HepG2 (cell line): Measurements from ENCODE around the gene BAHD1. TPM values are rescaled to one million over a fixed set of nuclear protein-coding genes. Genes with fewer than 3 reads are reported as not detected.

ENCODE experiments used
- ASH2L ChIP-seq: fragments of 300-600, 200-600 bp; sonication (generic); IDR thresholded peaks from 2 replicates; pipeline ENCODE4 v1.7.0; 2017; ENCODE audit warnings: low read depth, mild to moderate bottlenecking, moderate library complexity, mixed read lengths, low read length; ENCODE audit not compliant: insufficient read length
- ATF7-NPFF ChIP-seq: sonication (generic); formaldehyde crosslinking; IDR thresholded peaks from 2 replicates; pipeline ENCODE4 v1.8.1; 2023; ENCODE audit warnings: mild to moderate bottlenecking, low read depth, missing genetic modification reagents, moderate library complexity
- CENPT ChIP-seq: sonication (generic); formaldehyde crosslinking; IDR thresholded peaks from 2 replicates; pipeline ENCODE4 v1.8.0; 2022; ENCODE audit warnings: low read depth, mild to moderate bottlenecking, moderate library complexity, missing genetic modification reagents
- DNMT1 ChIP-seq: sonication (generic); formaldehyde crosslinking; IDR thresholded peaks from 2 replicates; pipeline ENCODE4 v1.5.1; 2020; ENCODE audit warnings: mild to moderate bottlenecking, missing genetic modification reagents
- ELF3 ChIP-seq: IDR thresholded peaks from 2 replicates; pipeline ENCODE4 v1.6.1; 2016; ENCODE audit warnings: missing genetic modification reagents, missing compliant biosample characterization
- FOXA1 ChIP-seq, 2 experiments: fragments of 450-650 bp in 1 of 2; sonication (generic) in 1 of 2; formaldehyde crosslinking in 1 of 2; IDR thresholded peaks; 2 replicates each; pipeline versions ENCODE4 v1.4.0 to v1.6.1; 2016 to 2020; ENCODE audit warnings: missing genetic modification reagents in 1 of 2
- HOXA5 ChIP-seq: sonication (generic); formaldehyde crosslinking; IDR thresholded peaks from 2 replicates; pipeline ENCODE4 v1.4.0; 2020; ENCODE audit warnings: missing genetic modification reagents
- MTA1 ChIP-seq: sonication (generic); formaldehyde crosslinking; IDR thresholded peaks from 2 replicates; pipeline ENCODE4 v1.4.0; 2020; ENCODE audit warnings: missing genetic modification reagents, mild to moderate bottlenecking, borderline replicate concordance
- RBFOX2 ChIP-seq: fragments of 200-400 bp; formaldehyde crosslinking; IDR thresholded peaks from 2 replicates; pipeline ENCODE4 v1.6.1; 2017; ENCODE audit warnings: low read depth, mild to moderate bottlenecking, low read length
- YEATS4 ChIP-seq: sonication (generic); formaldehyde crosslinking; IDR thresholded peaks from 2 replicates; pipeline ENCODE4 v1.4.0; 2020; ENCODE audit warnings: missing genetic modification reagents, borderline replicate concordance
- ZNF251 ChIP-seq: sonication (generic); formaldehyde crosslinking; IDR thresholded peaks from 2 replicates; pipeline ENCODE4 v1.9.0; 2021; ENCODE audit warnings: mild to moderate bottlenecking, missing genetic modification reagents
- ZNF570 ChIP-seq: sonication (generic); formaldehyde crosslinking; IDR thresholded peaks from 2 replicates; pipeline ENCODE4 v1.4.0; 2020; ENCODE audit warnings: mild to moderate bottlenecking, missing genetic modification reagents, borderline replicate concordance
- ZNF644 ChIP-seq: IDR thresholded peaks from 2 replicates; pipeline ENCODE4 v1.6.1; 2016; ENCODE audit warnings: low read depth
- polyA plus RNA-seq, 8 experiments: library from polyadenylated mRNA; depleted of rRNA in 3 of 8; stranded (reverse) in 7 of 8; unstranded in 1 of 8; fragments of >200 nt; fragmentation: Illumina TruSeq in 4 of 8; extraction: Trizol in 4 of 8; gene quantifications; 2 replicates each; pipeline versions ENCODE4 v1.2.1 to v1.2.3, GENCODE V29; 2011 to 2016; ENCODE audit warnings: low read depth in 4 of 8, missing spikeins in 1 of 8, mixed read lengths in 1 of 8; ENCODE audit not compliant: insufficient read depth in 1 of 8
- total RNA-seq, 5 experiments: library from RNA; depleted of rRNA; stranded (reverse); fragments of >200 nt; fragmentation: Illumina TruSeq; extraction: Trizol; gene quantifications; 2 replicates each; pipeline ENCODE4 v1.2.3, GENCODE V29; 2016; ENCODE audit warnings: low read depth in 1 of 5
- TF ChIP-seq, protein P1 (sequence below): sonication (generic); formaldehyde crosslinking; IDR thresholded peaks from 2 replicates; pipeline ENCODE4 v1.5.0; 2020; ENCODE audit warnings: mild to moderate bottlenecking, missing genetic modification reagents
- TF ChIP-seq, protein P2 (sequence below): sonication (generic); formaldehyde crosslinking; IDR thresholded peaks from 2 replicates; pipeline ENCODE4 v1.4.0; 2020; ENCODE audit warnings: missing genetic modification reagents
- TF ChIP-seq, protein P3 (sequence below): IDR thresholded peaks from 2 replicates; pipeline ENCODE4 v1.6.1; 2012; ENCODE audit warnings: low read length, improper control_type of control experiment

BAHD1 gene
- total and polyA plus RNA-seq, 2 of the 13 experiments (the other 11 are each of a cell fraction or from before 2014, with no cell fraction given), result 3.3 to 8.7 TPM

DNA sequence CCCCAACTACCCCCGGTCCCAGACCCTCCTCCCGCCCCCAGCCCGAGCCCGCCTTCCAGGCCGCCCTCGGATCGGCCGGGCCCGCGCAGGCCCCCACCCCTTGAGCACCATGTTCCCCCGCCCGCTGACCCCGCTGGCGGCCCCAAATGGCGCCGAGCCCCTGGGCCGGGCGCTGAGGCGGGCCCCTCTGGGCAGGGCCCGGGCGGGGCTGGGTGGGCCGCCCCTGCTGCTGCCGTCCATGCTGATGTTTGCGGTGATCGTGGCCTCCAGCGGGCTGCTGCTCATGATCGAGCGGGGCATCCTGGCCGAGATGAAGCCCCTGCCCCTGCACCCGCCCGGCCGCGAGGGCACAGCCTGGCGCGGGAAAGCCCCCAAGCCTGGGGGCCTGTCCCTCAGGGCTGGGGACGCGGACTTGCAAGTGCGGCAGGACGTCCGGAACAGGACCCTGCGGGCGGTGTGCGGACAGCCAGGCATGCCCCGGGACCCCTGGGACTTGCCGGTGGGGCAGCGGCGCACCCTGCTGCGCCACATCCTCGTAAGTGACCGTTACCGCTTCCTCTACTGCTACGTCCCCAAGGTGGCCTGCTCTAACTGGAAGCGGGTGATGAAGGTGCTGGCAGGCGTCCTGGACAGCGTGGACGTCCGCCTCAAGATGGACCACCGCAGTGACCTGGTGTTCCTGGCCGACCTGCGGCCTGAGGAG is 30.5 kb downstream of the BAHD1 start (continued):
- peak; percentile 36; the same call in 1 of the 2 replicates for TF ChIP-seq DNMT1 (CRISPR knock-in tag)
- no peak for TF ChIP-seq FOXA1 (IDR thresholded peaks at IDR 0.05)
- TF ChIP-seq FOXA1 (CRISPR knock-in tag; IDR thresholded peaks at IDR 0.05), result 0 out of 2 replicates have a peak, but pooled peaks have one; percentile 14
- no peak for TF ChIP-seq ZNF251 (CRISPR knock-in tag)
- TF ChIP-seq HOXA5 (CRISPR knock-in tag), result no peak
- TF ChIP-seq, protein P1, sequence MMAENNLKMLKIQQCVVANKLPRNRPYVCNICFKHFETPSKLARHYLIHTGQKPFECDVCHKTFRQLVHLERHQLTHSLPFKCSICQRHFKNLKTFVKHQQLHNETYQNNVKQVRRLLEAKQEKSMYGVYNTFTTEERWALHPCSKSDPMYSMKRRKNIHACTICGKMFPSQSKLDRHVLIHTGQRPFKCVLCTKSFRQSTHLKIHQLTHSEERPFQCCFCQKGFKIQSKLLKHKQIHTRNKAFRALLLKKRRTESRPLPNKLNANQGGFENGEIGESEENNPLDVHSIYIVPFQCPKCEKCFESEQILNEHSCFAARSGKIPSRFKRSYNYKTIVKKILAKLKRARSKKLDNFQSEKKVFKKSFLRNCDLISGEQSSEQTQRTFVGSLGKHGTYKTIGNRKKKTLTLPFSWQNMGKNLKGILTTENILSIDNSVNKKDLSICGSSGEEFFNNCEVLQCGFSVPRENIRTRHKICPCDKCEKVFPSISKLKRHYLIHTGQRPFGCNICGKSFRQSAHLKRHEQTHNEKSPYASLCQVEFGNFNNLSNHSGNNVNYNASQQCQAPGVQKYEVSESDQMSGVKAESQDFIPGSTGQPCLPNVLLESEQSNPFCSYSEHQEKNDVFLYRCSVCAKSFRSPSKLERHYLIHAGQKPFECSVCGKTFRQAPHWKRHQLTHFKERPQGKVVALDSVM, result no peak
- no peak for TF ChIP-seq ZNF644 (CRISPR knock-in tag)
- 0 out of 2 replicates have a peak, but pooled peaks have one; percentile 5 for TF ChIP-seq MTA1 (CRISPR knock-in tag)
- no peak; the same call in 1 of the 2 replicates for TF ChIP-seq ATF7-NPFF
- TF ChIP-seq ASH2L, result no peak
- no peak for TF ChIP-seq ELF3 (CRISPR knock-in tag)
- TF ChIP-seq YEATS4 (CRISPR knock-in tag), result peak; percentile 38
- TF ChIP-seq, protein P2, sequence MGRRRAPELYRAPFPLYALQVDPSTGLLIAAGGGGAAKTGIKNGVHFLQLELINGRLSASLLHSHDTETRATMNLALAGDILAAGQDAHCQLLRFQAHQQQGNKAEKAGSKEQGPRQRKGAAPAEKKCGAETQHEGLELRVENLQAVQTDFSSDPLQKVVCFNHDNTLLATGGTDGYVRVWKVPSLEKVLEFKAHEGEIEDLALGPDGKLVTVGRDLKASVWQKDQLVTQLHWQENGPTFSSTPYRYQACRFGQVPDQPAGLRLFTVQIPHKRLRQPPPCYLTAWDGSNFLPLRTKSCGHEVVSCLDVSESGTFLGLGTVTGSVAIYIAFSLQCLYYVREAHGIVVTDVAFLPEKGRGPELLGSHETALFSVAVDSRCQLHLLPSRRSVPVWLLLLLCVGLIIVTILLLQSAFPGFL, result 0 out of 2 replicates have a peak, but pooled peaks have one; percentile 29
- no peak for TF ChIP-seq ZNF570 (CRISPR knock-in tag)
- peak; percentile 61 for TF ChIP-seq RBFOX2
- no peak; the same call in 1 of the 2 replicates for TF ChIP-seq CENPT (CRISPR knock-in tag)
- TF ChIP-seq, protein P3, sequence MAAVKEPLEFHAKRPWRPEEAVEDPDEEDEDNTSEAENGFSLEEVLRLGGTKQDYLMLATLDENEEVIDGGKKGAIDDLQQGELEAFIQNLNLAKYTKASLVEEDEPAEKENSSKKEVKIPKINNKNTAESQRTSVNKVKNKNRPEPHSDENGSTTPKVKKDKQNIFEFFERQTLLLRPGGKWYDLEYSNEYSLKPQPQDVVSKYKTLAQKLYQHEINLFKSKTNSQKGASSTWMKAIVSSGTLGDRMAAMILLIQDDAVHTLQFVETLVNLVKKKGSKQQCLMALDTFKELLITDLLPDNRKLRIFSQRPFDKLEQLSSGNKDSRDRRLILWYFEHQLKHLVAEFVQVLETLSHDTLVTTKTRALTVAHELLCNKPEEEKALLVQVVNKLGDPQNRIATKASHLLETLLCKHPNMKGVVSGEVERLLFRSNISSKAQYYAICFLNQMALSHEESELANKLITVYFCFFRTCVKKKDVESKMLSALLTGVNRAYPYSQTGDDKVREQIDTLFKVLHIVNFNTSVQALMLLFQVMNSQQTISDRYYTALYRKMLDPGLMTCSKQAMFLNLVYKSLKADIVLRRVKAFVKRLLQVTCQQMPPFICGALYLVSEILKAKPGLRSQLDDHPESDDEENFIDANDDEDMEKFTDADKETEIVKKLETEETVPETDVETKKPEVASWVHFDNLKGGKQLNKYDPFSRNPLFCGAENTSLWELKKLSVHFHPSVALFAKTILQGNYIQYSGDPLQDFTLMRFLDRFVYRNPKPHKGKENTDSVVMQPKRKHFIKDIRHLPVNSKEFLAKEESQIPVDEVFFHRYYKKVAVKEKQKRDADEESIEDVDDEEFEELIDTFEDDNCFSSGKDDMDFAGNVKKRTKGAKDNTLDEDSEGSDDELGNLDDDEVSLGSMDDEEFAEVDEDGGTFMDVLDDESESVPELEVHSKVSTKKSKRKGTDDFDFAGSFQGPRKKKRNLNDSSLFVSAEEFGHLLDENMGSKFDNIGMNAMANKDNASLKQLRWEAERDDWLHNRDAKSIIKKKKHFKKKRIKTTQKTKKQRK, result no peak
